Skeletal muscle tissue (tissue), 4 donors: ENCODE results near the gene HTR1A. TPM values are rescaled to one million over a fixed set of nuclear protein-coding genes. Genes with fewer than 3 reads are reported as not detected.

Experiments
- H3K27ac ChIP-seq: one replicate; pipeline ENCODE4 v1.7.0; 2013; ENCODE audit warnings: mild to moderate bottlenecking, low read depth, low read length, inconsistent platforms
- H3K27me3 ChIP-seq, 3 donors: one replicate each; pipeline ENCODE4 v1.7.0; 2013; ENCODE audit warnings: low read length in 3 of 3; ENCODE audit not compliant: control insufficient read depth in 3 of 3, insufficient read depth in 3 of 3
- H3K36me3 ChIP-seq, 3 donors: one replicate each; pipeline ENCODE4 v1.7.0; 2013; ENCODE audit warnings: low read length in 3 of 3; ENCODE audit not compliant: control insufficient read depth in 3 of 3, insufficient read depth in 3 of 3
- H3K4me1 ChIP-seq, 3 donors: one replicate each; pipeline ENCODE4 v1.7.0; 2013; ENCODE audit warnings: low read length in 3 of 3, mild to moderate bottlenecking in 3 of 3; ENCODE audit not compliant: control insufficient read depth in 3 of 3, insufficient read depth in 3 of 3
- H3K4me3 ChIP-seq, 3 donors: one replicate each; pipeline ENCODE4 v1.7.0; 2013; ENCODE audit warnings: low read length in 3 of 3
- H3K9ac ChIP-seq, 3 donors: one replicate each; pipeline ENCODE4 v1.7.0; 2013; ENCODE audit warnings: low read length in 3 of 3, mild to moderate bottlenecking in 3 of 3, moderate library complexity in 2 of 3, low read depth in 1 of 3
- H3K9me3 ChIP-seq, 3 donors: one replicate each; pipeline ENCODE4 v1.7.0; 2013; ENCODE audit warnings: low read length in 3 of 3; ENCODE audit not compliant: control insufficient read depth in 3 of 3
- total RNA-seq: library from RNA; depleted of rRNA; stranded (reverse); fragments of >200 nt; gene quantifications from one replicate; pipeline ENCODE4 v1.2.3, GENCODE V29; 2014
- donor health status: Osteomylitis.

HTR1A gene
- total RNA-seq, 1 donor from 2014 or later = not detected

- Histone ChIP-seq H3K27me3 (peaks cover 37 to 39% (median 37%) of the 10 kb centered on the region in 3 donors), H3K27ac (no peak overlapping the region), H3K9me3 (peaks cover 0 to 2% (median 0%) of the 10 kb centered on the region in 3 donors), H3K4me1 (no peaks in the 10 kb centered on the region), H3K9ac (no peak overlapping the region), H3K4me3 (no peak overlapping the region), H3K36me3 (no peaks in the 10 kb centered on the region)
Observed at GRCh38 chr5:63959177-63959982, 2.9 kb downstream of the HTR1A start.

- no peak overlapping the region for H3K27ac ChIP-seq
- H3K9ac ChIP-seq = no peak overlapping the region
- peaks cover 37 to 39% (median 37%) of the 10 kb centered on the region in 3 donors for H3K27me3 ChIP-seq
- H3K36me3 ChIP-seq = no peaks in the 10 kb centered on the region
- peaks cover 0 to 2% (median 0%) of the 10 kb centered on the region in 3 donors for H3K9me3 ChIP-seq
- H3K4me3 ChIP-seq = no peak overlapping the region
- no peaks in the 10 kb centered on the region for H3K4me1 ChIP-seq
Observed at GRCh38 chr5:63958654-63959053, 3.6 kb downstream of the HTR1A start.

GRCh38 chr5:63957617-63958016, 4.6 kb downstream of the HTR1A start:
- Histone ChIP-seq H3K9me3 (peaks cover 0 to 2% (median 0%) of the 10 kb centered on the region in 3 donors), H3K9ac (no peak overlapping the region), H3K4me3 (no peak overlapping the region), H3K36me3 (no peaks in the 10 kb centered on the region), H3K27ac (no peak overlapping the region), H3K27me3 (peaks cover 37 to 38% (median 37%) of the 10 kb centered on the region in 3 donors), H3K4me1 (no peaks in the 10 kb centered on the region)

GRCh38 chr5:63953217-63953616, 9.0 kb downstream of the HTR1A start:
- no peak overlapping the region for H3K4me3 ChIP-seq
- H3K27ac ChIP-seq = no peak overlapping the region
- no peaks in the 10 kb centered on the region for H3K4me1 ChIP-seq
- peaks cover 0 to 2% (median 0%) of the 10 kb centered on the region in 3 donors for H3K9me3 ChIP-seq
- H3K36me3 ChIP-seq = no peaks in the 10 kb centered on the region
- H3K27me3 ChIP-seq = no peaks in the 10 kb centered on the region
- H3K9ac ChIP-seq = no peak overlapping the region

GRCh38 chr5:63935103-63935502, 27.1 kb downstream of the HTR1A start:
- Histone ChIP-seq H3K4me1 (no peaks in the 10 kb centered on the region), H3K36me3 (no peaks in the 10 kb centered on the region), H3K9ac (no peak overlapping the region), H3K4me3 (no peak overlapping the region), H3K27ac (no peak overlapping the region), H3K27me3 (no peaks in the 10 kb centered on the region), H3K9me3 (no peaks in the 10 kb centered on the region)

GRCh38 chr5:63931836-63932235, 30.4 kb downstream of the HTR1A start:
- no peak overlapping the region for H3K27ac ChIP-seq
- no peaks in the 10 kb centered on the region for H3K27me3 ChIP-seq
- H3K36me3 ChIP-seq = no peaks in the 10 kb centered on the region
- no peaks in the 10 kb centered on the region for H3K4me1 ChIP-seq
- no peak overlapping the region for H3K4me3 ChIP-seq
- H3K9ac ChIP-seq = no peak overlapping the region
- no peaks in the 10 kb centered on the region for H3K9me3 ChIP-seq

- Histone ChIP-seq H3K4me3 (no peak overlapping the region), H3K9me3 (no peaks in the 10 kb centered on the region), H3K27me3 (no peaks in the 10 kb centered on the region), H3K9ac (no peak overlapping the region), H3K4me1 (no peaks in the 10 kb centered on the region), H3K36me3 (no peaks in the 10 kb centered on the region), H3K27ac (no peak overlapping the region)
Observed at GRCh38 chr5:63928451-63928850, 33.8 kb downstream of the HTR1A start.

GRCh38 chr5:63923914-63924313, 38.3 kb downstream of the HTR1A start:
- no peak overlapping the region for H3K9ac ChIP-seq
- no peaks in the 10 kb centered on the region for H3K9me3 ChIP-seq
- no peaks in the 10 kb centered on the region for H3K36me3 ChIP-seq
- H3K27me3 ChIP-seq = no peaks in the 10 kb centered on the region
- H3K4me1 ChIP-seq = no peaks in the 10 kb centered on the region
- no peak overlapping the region for H3K27ac ChIP-seq
- no peak overlapping the region for H3K4me3 ChIP-seq

- H3K9me3 ChIP-seq = no peaks in the 10 kb centered on the region
- no peaks in the 10 kb centered on the region for H3K36me3 ChIP-seq
- no peak overlapping the region for H3K9ac ChIP-seq
- H3K4me1 ChIP-seq = no peaks in the 10 kb centered on the region
- no peak overlapping the region for H3K27ac ChIP-seq
- H3K27me3 ChIP-seq = no peaks in the 10 kb centered on the region
- no peak overlapping the region for H3K4me3 ChIP-seq
Observed at GRCh38 chr5:63919763-63920478, 42.3 kb downstream of the HTR1A start.

- Histone ChIP-seq H3K27ac (no peak overlapping the region), H3K4me3 (no peak overlapping the region), H3K27me3 (no peaks in the 10 kb centered on the region), H3K36me3 (no peaks in the 10 kb centered on the region), H3K9me3 (no peaks in the 10 kb centered on the region), H3K4me1 (no peaks in the 10 kb centered on the region), H3K9ac (no peak overlapping the region)
Observed at GRCh38 chr5:63916786-63917185, 45.5 kb downstream of the HTR1A start.
